CD4-positive, alpha-beta T cell treated with Interleukin-4 for 1 hour (primary cell): ENCODE measurements around the gene GJD2.

Experiments used
- DNase-seq, 2 donors: peaks; one replicate each; pipeline ENCODE4 v3.0.0-alpha.2; 2020 to 2022

Gene GJD2

DNA sequence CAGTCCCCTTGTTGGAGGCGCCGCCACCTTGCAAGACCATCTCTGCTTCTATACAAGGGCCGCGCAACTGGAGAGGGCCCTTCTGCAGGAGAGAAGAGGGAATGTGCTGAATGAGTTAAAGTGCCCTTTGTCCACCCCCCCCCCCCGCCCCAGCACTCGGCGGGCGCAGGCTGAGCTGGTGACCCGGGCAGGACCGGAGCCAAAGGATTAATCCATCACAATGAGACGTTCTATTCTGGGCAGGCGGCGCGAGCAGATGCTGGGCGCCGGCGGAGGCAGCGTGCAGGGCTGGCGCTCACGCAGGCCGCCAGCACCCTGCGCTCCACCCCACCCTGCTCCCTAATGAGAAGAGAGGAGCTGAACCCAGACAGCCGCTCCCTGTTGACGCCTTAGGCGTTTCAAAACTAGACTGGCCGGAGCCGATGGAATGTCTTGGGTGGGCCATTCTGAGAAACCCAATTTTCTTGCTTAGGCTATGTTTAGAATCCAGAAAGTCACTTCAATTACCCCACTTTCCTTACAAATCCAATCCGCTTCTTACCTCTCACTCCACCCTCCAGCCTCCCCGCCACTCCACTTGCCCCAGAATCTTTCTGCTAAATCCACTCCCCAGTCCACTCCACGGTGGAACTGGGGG lies 32.9 kb downstream of the GJD2 start:
- no peak for DNase-seq

DNA sequence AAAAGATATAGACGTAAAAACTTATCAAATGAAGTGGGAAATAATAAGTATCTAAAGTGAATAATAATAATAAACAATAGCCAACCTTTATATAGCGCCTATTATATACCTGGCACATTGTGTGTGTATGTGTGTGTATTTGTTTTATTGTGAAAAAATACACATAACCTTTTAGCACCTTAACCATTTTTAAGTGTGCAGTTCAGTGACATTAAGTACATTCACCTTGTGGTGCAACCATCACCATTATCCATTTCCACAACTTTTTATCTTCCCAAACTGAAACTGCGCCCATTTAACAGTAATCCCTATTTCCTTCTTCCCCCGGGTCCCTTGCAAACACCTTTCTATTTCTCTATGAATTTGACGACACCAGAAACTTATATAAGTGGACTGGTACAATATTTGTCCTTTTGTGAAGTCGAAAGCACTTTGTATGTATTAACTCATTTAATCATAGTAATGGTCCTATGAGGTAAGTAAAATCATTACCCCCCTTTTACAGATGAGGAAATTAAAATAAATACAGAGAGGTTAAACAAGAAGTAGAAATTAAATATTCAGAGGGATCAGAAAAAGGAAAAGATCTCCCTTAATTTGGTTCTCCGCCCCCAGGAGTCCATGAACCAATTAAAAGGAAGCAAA lies 33.5 kb downstream of the GJD2 start:
- no peak for DNase-seq

GRCh38 chr15:34719695-34720094 lies 35.1 kb downstream of the GJD2 start:
- DNase-seq, result no peak

DNA sequence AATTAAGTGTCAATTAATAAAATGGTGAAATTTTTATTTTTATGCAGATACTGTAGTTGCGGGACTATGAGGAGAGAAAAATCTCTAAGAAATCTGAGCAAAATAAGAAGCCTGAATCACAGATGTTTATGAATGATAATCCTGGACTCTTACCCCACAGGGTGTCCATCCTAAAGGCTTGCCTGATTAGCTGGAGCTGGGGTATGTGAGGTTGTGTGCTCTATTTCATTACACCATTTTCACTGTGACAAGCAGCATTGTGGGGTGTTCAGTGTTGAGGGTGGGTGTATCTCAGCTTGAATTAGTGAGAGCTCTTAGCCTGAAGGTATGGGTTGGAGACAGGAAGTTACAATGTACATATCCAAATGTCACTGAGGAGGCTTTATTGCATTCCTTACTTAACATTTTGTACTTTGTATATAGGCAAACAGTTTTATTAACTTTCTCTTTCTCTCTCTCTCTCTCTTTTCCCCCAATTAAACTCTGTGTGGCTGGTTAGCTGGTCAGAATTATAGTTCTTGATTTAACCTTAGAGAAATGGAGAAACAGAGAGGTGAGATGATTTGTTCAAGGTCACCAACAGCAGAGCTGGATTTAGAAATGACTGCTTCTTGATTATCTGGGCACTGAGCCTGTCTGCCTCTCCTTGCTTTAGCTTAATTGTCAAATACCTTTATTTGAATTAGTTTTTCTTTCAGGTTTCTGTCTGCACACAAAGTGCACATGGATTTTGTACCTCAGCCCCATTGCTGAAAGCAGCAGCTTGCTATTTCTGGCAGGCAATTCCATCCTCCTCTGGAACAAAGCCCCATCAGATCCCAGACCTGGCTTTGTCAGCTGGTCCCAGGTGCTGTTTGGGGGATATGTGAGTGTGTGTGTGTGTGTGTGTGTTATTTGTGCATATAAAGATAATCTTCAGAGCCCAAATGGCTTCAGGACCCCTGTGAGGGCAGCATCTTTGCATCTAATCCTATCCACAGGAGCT lies 35.8 kb downstream of the GJD2 start:
- DNase-seq, result no peak

DNA sequence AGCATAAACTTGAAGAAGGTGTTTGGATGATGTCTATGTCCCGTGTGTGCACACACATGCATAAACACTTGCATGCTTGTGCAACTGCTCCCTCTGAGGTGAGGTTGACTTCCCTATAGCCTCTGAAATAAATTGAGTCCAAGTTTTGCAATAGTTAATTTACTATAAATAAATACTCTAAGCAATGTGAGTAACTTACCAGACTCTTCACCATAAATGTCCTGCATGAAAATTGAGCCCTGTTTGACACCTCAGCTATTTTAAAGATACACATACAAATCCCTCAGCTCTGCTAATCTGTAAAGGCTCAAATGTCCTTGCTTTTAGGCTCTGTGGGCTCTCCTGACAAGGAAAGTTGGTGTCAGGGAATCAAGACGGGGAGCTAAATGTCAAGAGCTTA lies 37.1 kb downstream of the GJD2 start:
- DNase-seq, result no peak

- no peak for DNase-seq
These were observed 38.7 kb downstream of the GJD2 start for GRCh38 chr15:34716111-34716510.

- DNase-seq, result no peak
These were observed 40.2 kb downstream of the GJD2 start for GRCh38 chr15:34714476-34715121.

DNA sequence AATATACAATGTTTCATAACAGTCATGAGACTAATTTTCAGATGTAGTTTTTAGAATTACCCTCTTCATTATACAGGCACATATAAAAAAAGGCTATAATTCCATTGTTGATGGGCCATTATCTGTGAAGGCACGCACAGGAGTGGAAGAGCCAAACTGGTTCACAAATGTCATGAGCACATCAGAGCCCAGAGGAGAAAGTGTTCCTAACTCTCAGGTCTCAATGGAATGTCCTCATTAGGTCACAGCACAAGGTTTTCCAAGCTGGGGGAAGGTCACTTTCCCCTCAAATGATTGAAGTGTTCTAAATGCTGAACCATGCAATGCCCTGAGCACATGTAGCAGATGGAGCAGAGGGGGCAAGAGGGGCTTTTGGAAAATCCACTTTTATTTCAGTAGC lies 41.2 kb downstream of the GJD2 start:
- DNase-seq, result no peak

GRCh38 chr15:34709866-34710265 lies 44.9 kb downstream of the GJD2 start:
- no peak for DNase-seq

DNA sequence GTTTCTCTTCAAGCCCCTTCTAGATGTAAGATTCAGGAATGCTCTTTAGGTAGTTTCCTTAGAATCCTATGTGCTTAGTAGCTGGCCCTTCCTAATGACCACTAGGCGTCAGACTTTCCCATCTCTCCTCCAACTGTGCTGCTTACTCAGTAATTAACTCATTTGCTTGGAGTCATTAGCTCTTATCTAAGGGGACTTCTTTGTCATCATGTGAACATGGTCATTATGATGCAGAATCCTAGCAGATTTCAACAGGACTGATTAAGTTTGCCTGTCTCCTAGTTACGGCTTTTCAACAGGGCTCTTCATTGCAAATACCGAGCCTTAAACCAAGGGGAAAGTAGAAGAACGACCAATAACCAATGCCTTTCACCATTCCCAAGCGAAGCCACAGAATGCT lies 46.4 kb downstream of the GJD2 start:
- DNase-seq, result no peak

DNA sequence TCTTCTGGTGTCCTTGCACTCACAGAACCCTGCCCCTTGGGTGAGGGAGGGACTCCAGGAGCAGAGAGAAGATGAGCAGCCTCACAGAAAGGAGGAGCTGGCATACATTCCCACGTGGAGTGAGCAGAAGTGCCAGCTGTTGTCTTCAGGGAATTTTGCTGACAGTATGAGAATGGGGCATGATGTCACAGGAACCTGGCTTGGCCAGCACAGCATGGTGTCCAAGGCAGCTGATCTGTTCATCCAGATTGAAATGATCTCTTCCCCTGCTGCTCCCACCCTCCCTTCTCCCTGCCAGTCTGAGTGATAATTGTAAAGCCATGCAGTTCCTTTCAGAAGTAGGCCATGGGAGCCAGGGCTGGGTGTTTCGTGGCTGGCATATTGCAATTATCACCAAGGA lies 53.3 kb downstream of the GJD2 start:
- DNase-seq, result no peak
